WTC11 (cell line): ENCODE measurements around the gene CDS1. TPM values are rescaled to one million over a fixed set of nuclear protein-coding genes. Genes with fewer than 3 reads are reported as not detected.

Source experiments
- ATAC-seq: fragments of 200-7000 bp; cut with Tn5 transposase; 2 replicates; pipeline ENCODE4 v1.10.0; 2021; ENCODE audit warnings: mild to moderate bottlenecking, moderate library complexity
- CTCF ChIA-PET: fragments of 300-600 bp; sonication (Branson Sonifier 250); formaldehyde crosslinking; loops from one replicate; lab custom pipeline; 2021; ENCODE audit warnings: antibody characterized with exemption; lab: Charles Lee
- POLR2A ChIA-PET: fragments of 350-600 bp; sonication (Branson Sonifier 250); formaldehyde crosslinking; loops from one replicate; lab custom pipeline; 2021; ENCODE audit warnings: antibody characterized with exemption; lab: Charles Lee
- DNase-seq: peaks from one replicate; pipeline ENCODE4 v3.0.0; 2021; ENCODE audit warnings: low spot score
- H3K27ac Mint-ChIP-seq: 2 replicates; pipeline ENCODE4 v1.8.0; 2021; ENCODE audit warnings: mixed read lengths
- H3K27me3 Mint-ChIP-seq: 2 replicates; pipeline ENCODE4 v1.8.0; 2021; ENCODE audit warnings: low read depth, mild to moderate bottlenecking, moderate library complexity, mixed read lengths
- H3K36me3 Mint-ChIP-seq: 2 replicates; pipeline ENCODE4 v1.8.0; 2021; ENCODE audit warnings: mixed read lengths
- H3K4me1 Mint-ChIP-seq: 2 replicates; pipeline ENCODE4 v1.8.0; 2022; ENCODE audit warnings: mixed read lengths
- H3K4me3 Mint-ChIP-seq: 2 replicates; pipeline ENCODE4 v1.8.0; 2021; ENCODE audit warnings: mild to moderate bottlenecking, moderate library complexity, mixed read lengths
- H3K9me3 Mint-ChIP-seq: 2 replicates; pipeline ENCODE4 v1.8.0; 2021; ENCODE audit warnings: mixed read lengths
- AFF4 ChIP-seq: sonication (generic); formaldehyde crosslinking; IDR thresholded peaks from 2 replicates; pipeline ENCODE4 v1.8.1; 2023; ENCODE audit warnings: mild to moderate bottlenecking, missing genetic modification reagents, borderline replicate concordance
- IRF1 ChIP-seq: sonication (generic); formaldehyde crosslinking; IDR thresholded peaks from 2 replicates; pipeline ENCODE4 v1.8.0; 2023; ENCODE audit warnings: missing genetic modification reagents
- RELA ChIP-seq: sonication (generic); formaldehyde crosslinking; IDR thresholded peaks from 2 replicates; pipeline ENCODE4 v1.8.1; 2022; ENCODE audit warnings: missing genetic modification reagents, mild to moderate bottlenecking, borderline replicate concordance
- TEAD4 ChIP-seq: sonication (generic); formaldehyde crosslinking; IDR thresholded peaks from 2 replicates; pipeline ENCODE4 v1.8.0; 2022; ENCODE audit warnings: mild to moderate bottlenecking, missing genetic modification reagents
- USF1 ChIP-seq: sonication (generic); formaldehyde crosslinking; IDR thresholded peaks from 2 replicates; pipeline ENCODE4 v1.8.0; 2022; ENCODE audit warnings: mild to moderate bottlenecking, missing genetic modification reagents
- total RNA-seq: library from RNA; stranded (reverse); gene quantifications from 3 replicates; pipeline ENCODE4 v1.2.3, GENCODE V29; 2021

CDS1 gene
- total RNA-seq, 1 experiment from 2014 or later: 18.3 TPM

- TF ChIP-seq USF1 (no peak), IRF1 (CRISPR knock-in tag) (no peak), AFF4 (no peak), TEAD4 (CRISPR knock-in tag) (no peak), RELA (CRISPR knock-in tag) (no peak)
- Mint-ChIP-seq H3K4me3 (no peak overlapping the region), H3K9me3 (no peaks in the 10 kb centered on the region), H3K27me3 (no peaks in the 10 kb centered on the region), H3K27ac (no peak overlapping the region), H3K4me1 (no peaks in the 10 kb centered on the region), H3K36me3 (peaks cover 61% of the 10 kb centered on the region)
- CTCF ChIA-PET: interaction anchor here (0.5 to 1.0 kb wide), 2 partner anchors 120 to 130 kb away, joined by 3 to 4 read pairs; no protein-coding TSS in a partner anchor
- no peak for ATAC-seq
- POLR2A ChIA-PET: no interaction called here
- no peak for DNase-seq
These were observed 116.2 kb downstream of the CDS1 start for GRCh38 chr4:84699001-84699671.

Other genes with a start within 250 kb of the CDS1 start
- gene NKX6-1, start 83.8 kb upstream of the CDS1 start, total RNA-seq: 0.09 to 0.14 TPM (median 0.09 TPM) in 3 replicates